HuH-7.5 (cell line): ENCODE measurements around the gene ITGA6.
A peak's percentile ranks its signal among the peaks of the same experiment; 100 is the strongest.

Experiments used
- DNase-seq: peaks from one replicate; pipeline ENCODE4 v3.0.0; 2011; ENCODE audit warnings: low spot score

Gene ITGA6

GRCh38 chr2:172442072-172442895 is 14.9 kb downstream of the ITGA6 start:
- DNase-seq, result no peak

- no peak for DNase-seq
Measured at GRCh38 chr2:172445851-172446250, 18.5 kb downstream of the ITGA6 start.

- no peak for DNase-seq
Measured at GRCh38 chr2:172446474-172447063, 19.2 kb downstream of the ITGA6 start.

- DNase-seq, result no peak
Measured at GRCh38 chr2:172447811-172448493, 20.6 kb downstream of the ITGA6 start.

- DNase-seq, result no peak
Measured at GRCh38 chr2:172448544-172449267, 21.3 kb downstream of the ITGA6 start.

GRCh38 chr2:172449911-172450550 is 22.6 kb downstream of the ITGA6 start:
- DNase-seq, result no peak

- DNase-seq, result no peak
Measured at GRCh38 chr2:172451923-172452322, 24.5 kb downstream of the ITGA6 start.

GRCh38 chr2:172452845-172453244 is 25.5 kb downstream of the ITGA6 start:
- no peak for DNase-seq

GRCh38 chr2:172454404-172455120 is 27.2 kb downstream of the ITGA6 start:
- DNase-seq, result no peak

GRCh38 chr2:172455121-172455515 is 27.7 kb downstream of the ITGA6 start:
- DNase-seq, result no peak

- DNase-seq, result no peak
Measured at GRCh38 chr2:172456002-172456401, 28.6 kb downstream of the ITGA6 start.

- DNase-seq, result no peak
Measured at GRCh38 chr2:172457536-172457935, 30.1 kb downstream of the ITGA6 start.

- DNase-seq, result no peak
Measured at GRCh38 chr2:172458561-172459124, 31.3 kb downstream of the ITGA6 start.

- no peak for DNase-seq
Measured at GRCh38 chr2:172460780-172461201, 33.4 kb downstream of the ITGA6 start.

GRCh38 chr2:172461591-172462372 is 34.4 kb downstream of the ITGA6 start:
- DNase-seq, result peak; percentile 30

- DNase-seq, result no peak
Measured at GRCh38 chr2:172462373-172462848, 35.0 kb downstream of the ITGA6 start.

GRCh38 chr2:172462849-172463381 is 35.5 kb downstream of the ITGA6 start:
- DNase-seq, result no peak

- no peak for DNase-seq
Measured at GRCh38 chr2:172464400-172465129, 37.2 kb downstream of the ITGA6 start.
